ENCODE measurements around the gene ENTR1. TPM values are rescaled to one million over a fixed set of nuclear protein-coding genes. Genes with fewer than 3 reads are reported as not detected.

The ENTR1 gene
- total and polyA plus RNA-seq, 12 donors, result 11.5 to 26.9 (median 15.8) TPM

DNA sequence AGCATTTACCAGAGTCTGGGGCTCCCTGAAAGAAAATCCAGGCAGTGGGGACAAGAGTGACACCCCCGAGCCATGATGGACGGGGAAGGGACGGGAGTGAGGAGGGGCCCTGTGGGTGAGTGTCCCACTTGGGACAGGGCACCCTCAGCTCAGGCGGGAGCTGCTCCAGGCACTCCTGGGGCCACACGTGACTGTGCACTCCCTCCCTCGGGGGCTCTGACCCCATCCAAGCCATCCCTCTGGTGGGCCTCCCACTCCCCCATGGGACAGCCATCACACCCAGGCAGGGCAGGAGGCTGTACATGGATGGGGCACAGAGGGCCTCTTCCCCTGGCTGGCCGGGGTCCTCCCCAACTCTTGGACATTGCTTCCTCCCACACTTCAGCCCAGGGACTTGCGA is 34.0 kb downstream of the ENTR1 start:
- peaks cover 0 to 32% (median 8%) of the 10 kb centered on the region in 9 donors for H3K4me1 ChIP-seq
- H3K9me3 ChIP-seq, result no peaks in the 10 kb centered on the region
- DNase-seq (no peak), ATAC-seq (no peak)
- intact Hi-C loops (cut with DNase I), result no loop called here
- H3K27ac ChIP-seq, result no peak overlapping the region
- TF ChIP-seq, protein P1, sequence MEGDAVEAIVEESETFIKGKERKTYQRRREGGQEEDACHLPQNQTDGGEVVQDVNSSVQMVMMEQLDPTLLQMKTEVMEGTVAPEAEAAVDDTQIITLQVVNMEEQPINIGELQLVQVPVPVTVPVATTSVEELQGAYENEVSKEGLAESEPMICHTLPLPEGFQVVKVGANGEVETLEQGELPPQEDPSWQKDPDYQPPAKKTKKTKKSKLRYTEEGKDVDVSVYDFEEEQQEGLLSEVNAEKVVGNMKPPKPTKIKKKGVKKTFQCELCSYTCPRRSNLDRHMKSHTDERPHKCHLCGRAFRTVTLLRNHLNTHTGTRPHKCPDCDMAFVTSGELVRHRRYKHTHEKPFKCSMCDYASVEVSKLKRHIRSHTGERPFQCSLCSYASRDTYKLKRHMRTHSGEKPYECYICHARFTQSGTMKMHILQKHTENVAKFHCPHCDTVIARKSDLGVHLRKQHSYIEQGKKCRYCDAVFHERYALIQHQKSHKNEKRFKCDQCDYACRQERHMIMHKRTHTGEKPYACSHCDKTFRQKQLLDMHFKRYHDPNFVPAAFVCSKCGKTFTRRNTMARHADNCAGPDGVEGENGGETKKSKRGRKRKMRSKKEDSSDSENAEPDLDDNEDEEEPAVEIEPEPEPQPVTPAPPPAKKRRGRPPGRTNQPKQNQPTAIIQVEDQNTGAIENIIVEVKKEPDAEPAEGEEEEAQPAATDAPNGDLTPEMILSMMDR (IDR thresholded peaks at IDR 0.05), result no peak
- H3K36me3 ChIP-seq, result peaks cover 0 to 42% (median 2%) of the 10 kb centered on the region in 9 donors
- H3K27me3 ChIP-seq, result no peaks in the 10 kb centered on the region
- no peak overlapping the region for H3K4me3 ChIP-seq
- WGBS, 2 donors, result 68 to 79% methylated on average over 8 of the region's 8 CpGs

DNA sequence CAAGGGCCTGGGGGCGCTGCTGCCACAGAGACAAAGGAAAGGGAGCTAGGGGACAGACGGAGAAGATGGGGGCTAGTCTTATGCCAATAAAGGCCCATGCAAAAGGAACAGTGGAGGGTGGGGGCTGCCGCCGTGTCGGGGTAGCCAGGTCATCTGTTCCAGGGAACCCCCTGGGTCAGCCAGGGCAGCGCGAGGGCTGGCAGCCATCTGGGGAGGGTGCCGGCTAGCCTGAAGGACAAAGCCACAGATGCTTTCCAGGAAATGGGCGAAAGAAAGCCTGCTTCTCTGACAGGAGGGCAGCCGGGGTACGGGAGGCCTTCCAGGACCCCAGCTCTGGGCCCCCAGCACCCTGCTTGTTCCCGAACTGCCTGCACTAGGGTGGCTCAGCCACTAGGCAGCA is 35.3 kb downstream of the ENTR1 start:
- Histone ChIP-seq H3K27me3 (no peaks in the 10 kb centered on the region), H3K4me3 (no peak overlapping the region), H3K4me1 (peaks cover 0 to 32% (median 6%) of the 10 kb centered on the region in 9 donors), H3K36me3 (peaks cover 0 to 33% (median 0%) of the 10 kb centered on the region in 9 donors), H3K27ac (no peak overlapping the region), H3K9me3 (no peaks in the 10 kb centered on the region)
- TF ChIP-seq, protein P1 (IDR thresholded peaks at IDR 0.05), result no peak
- ATAC-seq (no peak), DNase-seq (no peak)
- WGBS, 2 donors, result 93 to 95% methylated on average over 12 of the region's 12 CpGs
- intact Hi-C loops (cut with DNase I), result no loop called here

DNA sequence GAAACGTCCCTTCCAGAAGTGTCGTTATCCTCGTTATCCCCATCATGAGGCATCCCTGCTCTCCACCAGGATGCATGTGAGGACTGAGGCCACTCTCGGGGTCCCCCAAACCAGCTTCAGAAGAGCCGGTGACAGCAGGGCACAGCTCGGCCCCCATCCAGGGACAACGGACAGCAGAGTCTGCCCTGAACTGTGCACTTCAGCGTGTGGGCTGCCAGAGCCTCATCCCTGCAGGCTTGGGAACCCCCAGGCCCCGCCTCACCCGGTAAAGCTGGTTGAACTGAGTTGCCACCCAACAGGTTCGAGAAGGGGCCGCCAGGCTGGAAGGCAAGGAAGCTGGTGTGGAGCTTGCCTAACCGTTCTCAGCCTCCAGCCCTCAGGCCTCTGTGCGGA is 36.2 kb downstream of the ENTR1 start:
- Histone ChIP-seq H3K27ac (no peak overlapping the region), H3K4me3 (no peak overlapping the region), H3K27me3 (no peaks in the 10 kb centered on the region), H3K36me3 (peaks cover 0 to 32% (median 0%) of the 10 kb centered on the region in 9 donors), H3K9me3 (no peaks in the 10 kb centered on the region), H3K4me1 (peaks cover 0 to 32% (median 6%) of the 10 kb centered on the region in 9 donors)
- ATAC-seq, result no peak
- no peak for DNase-seq
- TF ChIP-seq, protein P1 (IDR thresholded peaks at IDR 0.05), result no peak
- WGBS, 2 donors, result 91% methylated on average over 14 of the region's 14 CpGs
- intact Hi-C loops (cut with DNase I), result no loop called here

DNA sequence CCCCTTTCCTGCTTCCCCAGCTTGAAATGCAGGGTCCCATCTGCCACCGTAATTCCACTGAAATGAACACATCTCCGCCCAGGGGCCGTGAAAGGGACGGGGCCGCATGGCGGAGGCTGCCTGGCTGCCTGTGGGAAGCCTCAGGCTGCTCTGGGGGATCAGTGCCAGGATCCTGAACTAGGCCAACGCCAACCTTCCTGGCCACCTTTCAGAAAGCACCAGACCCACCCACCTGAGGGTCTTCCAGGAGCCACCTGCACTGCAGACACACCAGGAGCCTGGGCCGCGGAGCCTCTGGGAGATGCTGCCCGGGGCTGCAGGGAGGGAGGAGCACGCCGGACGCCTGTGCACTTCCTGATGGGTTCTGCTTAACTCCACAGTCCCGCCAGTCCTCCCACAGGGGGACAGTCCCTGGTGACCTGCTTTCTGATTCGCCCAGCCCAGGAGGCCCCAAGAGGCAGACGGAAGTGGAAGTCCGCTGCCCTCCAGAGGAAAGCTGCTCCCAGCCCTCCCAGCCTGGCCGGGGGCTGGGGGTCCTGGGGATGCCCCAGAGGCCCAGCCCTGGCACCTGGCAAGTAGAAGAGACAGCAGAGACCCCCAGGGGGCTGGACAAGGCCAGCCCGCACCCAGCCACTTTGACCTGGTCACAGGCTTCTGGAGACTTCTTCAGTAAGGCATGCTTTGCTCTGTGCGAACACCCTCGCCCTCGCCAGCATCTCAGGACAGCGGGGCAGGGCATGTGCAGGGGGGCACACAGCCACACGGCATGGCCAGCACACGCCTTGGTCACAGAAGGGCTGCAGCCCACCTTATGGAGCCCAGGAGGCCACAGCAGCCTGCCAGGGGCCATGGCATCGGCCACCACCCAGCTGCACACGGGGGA is 36.9 kb downstream of the ENTR1 start, which contains the start of gene CARD9:
CARD9 (minus strand) TSS at position 370 of the 883 bp plus-strand sequence. CDS start 1,591 bp downstream, outside the sequence.
- Histone ChIP-seq H3K4me3 (peak within 1 kb of the TSS in 7 of 10 donors; percentile 1 to 55 (median 29)), H3K27ac (peak within 1 kb of the TSS in 1 of 10 donors; percentile 72), H3K36me3 (peaks cover 0 to 25% (median 0%) of the 10 kb centered on the region in 9 donors), H3K9me3 (no peaks in the 10 kb centered on the region), H3K4me1 (peaks cover 0 to 32% (median 6%) of the 10 kb centered on the region in 9 donors), H3K27me3 (no peaks in the 10 kb centered on the region)
- ATAC-seq, result peak in 7 of 8 donors; percentile 21 to 56 (median 38)
- DNase-seq, result no peak
- intact Hi-C loops (cut with DNase I), result no loop called here
- TF ChIP-seq, protein P1 (IDR thresholded peaks at IDR 0.05), result no peak
- WGBS, 2 donors, result 67 to 68% methylated on average over 27 of the region's 27 CpGs

All from heart right ventricle (tissue), 16 donors.